GM23338 (cell line): ENCODE results near the gene PLA2G6.

Source experiments
- CREB1 ChIP-seq: fragments of 250-450 bp; sonication (Bioruptor Pico); IDR thresholded peaks from 2 replicates; pipeline ENCODE4 v1.5.0; 2020; ENCODE audit warnings: low read depth, mild to moderate bottlenecking, moderate library complexity
- CTCF ChIP-seq, 2 experiments: fragments of 200-600 bp in 1 of 2; sonication (generic) in 1 of 2; conservative IDR thresholded peaks; 2 replicates each; pipeline versions ENCODE4 v1.5.1 to v1.6.1; 2016 to 2017; ENCODE audit warnings: antibody characterized with exemption in 2 of 2, low read depth in 2 of 2, mild to moderate bottlenecking in 2 of 2, moderate library complexity in 1 of 2
- ETS1 ChIP-seq: IDR thresholded peaks from 2 replicates; pipeline ENCODE4 v1.6.1; 2016; ENCODE audit warnings: antibody characterized with exemption
- EZH2 ChIP-seq: fragments of 200-600 bp; sonication (generic); IDR thresholded peaks from one replicate; pipeline ENCODE4 v1.8.0; 2017; ENCODE audit warnings: antibody characterized with exemption, mild to moderate bottlenecking, low read depth; ENCODE audit not compliant: unreplicated experiment
- EZH2phosphoT487 ChIP-seq: fragments of 200-600 bp; sonication (generic); IDR thresholded peaks from one replicate; pipeline ENCODE4 v1.8.1; 2018; ENCODE audit warnings: antibody characterized with exemption; ENCODE audit not compliant: unreplicated experiment
- JUNB ChIP-seq: IDR thresholded peaks from one replicate; pipeline ENCODE4 v1.6.1; 2016; ENCODE audit warnings: antibody characterized with exemption; ENCODE audit not compliant: unreplicated experiment
- NANOG ChIP-seq: IDR thresholded peaks from 2 replicates; pipeline ENCODE4 v1.6.1; 2016; ENCODE audit warnings: antibody characterized with exemption, borderline replicate concordance
- POLR2AphosphoS5 ChIP-seq: IDR thresholded peaks from 2 replicates; pipeline ENCODE4 v1.6.1; 2016; ENCODE audit warnings: antibody characterized with exemption, low read depth
- REST ChIP-seq: IDR thresholded peaks from one replicate; pipeline ENCODE4 v1.6.1; 2018; ENCODE audit warnings: antibody characterized with exemption; ENCODE audit not compliant: unreplicated experiment
- STAT1 ChIP-seq: IDR thresholded peaks from one replicate; pipeline ENCODE4 v1.6.1; 2016; ENCODE audit warnings: antibody characterized with exemption; ENCODE audit not compliant: unreplicated experiment
- ZNF331 ChIP-seq: fragments of 250-450 bp; sonication (Bioruptor Pico); IDR thresholded peaks from 2 replicates; pipeline ENCODE4 v1.5.0; 2020; ENCODE audit warnings: low read depth, mild to moderate bottlenecking, moderate library complexity
- ZNF462 ChIP-seq: fragments of 250-450 bp; sonication (Bioruptor Pico); IDR thresholded peaks from 2 replicates; pipeline ENCODE4 v1.5.0; 2020; ENCODE audit warnings: mild to moderate bottlenecking, moderate library complexity

GRCh38 chr22:38162881-38163843 is 18.5 kb downstream of the PLA2G6 start:
- TF ChIP-seq CTCF (conservative IDR thresholded peaks at IDR 0.05; ENCODE audit: low read depth in 2 of 2) = no peak
- no peak for TF ChIP-seq POLR2AphosphoS5
- no peak for TF ChIP-seq CREB1
- no peak for TF ChIP-seq REST
- no peak for TF ChIP-seq EZH2phosphoT487
- no peak for TF ChIP-seq ETS1
- TF ChIP-seq EZH2 = no peak
- TF ChIP-seq ZNF331 (CRISPR knock-in tag) = no peak
- TF ChIP-seq JUNB = no peak
- TF ChIP-seq NANOG = no peak
- no peak for TF ChIP-seq STAT1
- TF ChIP-seq ZNF462 = no peak
